Endothelial cell (in vitro differentiated cells): ENCODE measurements around the gene IBA57. TPM values are rescaled to one million over a fixed set of nuclear protein-coding genes. Genes with fewer than 3 reads are reported as not detected.
A peak's percentile ranks its signal among the peaks of the same experiment; 100 is the strongest.

Experiments used
- DNase-seq: peaks from one replicate; pipeline ENCODE4 v3.0.0; 2021; ENCODE audit warnings: low spot score
- H3K27ac Mint-ChIP-seq: one replicate; pipeline ENCODE4 v1.8.0; 2021; ENCODE audit warnings: mixed read lengths, inconsistent platforms; ENCODE audit not compliant: unreplicated experiment
- H3K27me3 Mint-ChIP-seq: one replicate; pipeline ENCODE4 v1.8.0; 2021; ENCODE audit warnings: mild to moderate bottlenecking, moderate library complexity, mixed read lengths, inconsistent platforms; ENCODE audit not compliant: unreplicated experiment
- H3K36me3 Mint-ChIP-seq: one replicate; pipeline ENCODE4 v1.8.0; 2021; ENCODE audit warnings: mild to moderate bottlenecking, low read depth, mixed read lengths, inconsistent platforms; ENCODE audit not compliant: unreplicated experiment
- H3K4me1 Mint-ChIP-seq: one replicate; pipeline ENCODE4 v1.8.0; 2021; ENCODE audit warnings: mild to moderate bottlenecking, mixed read lengths, inconsistent platforms; ENCODE audit not compliant: unreplicated experiment
- H3K4me3 Mint-ChIP-seq: one replicate; pipeline ENCODE4 v1.8.0; 2021; ENCODE audit warnings: mild to moderate bottlenecking, mixed read lengths, inconsistent platforms; ENCODE audit not compliant: unreplicated experiment
- H3K9me3 Mint-ChIP-seq: one replicate; pipeline ENCODE4 v1.8.0; 2021; ENCODE audit warnings: mixed read lengths, inconsistent platforms; ENCODE audit not compliant: unreplicated experiment
- total RNA-seq: library from RNA; stranded (reverse); fragmentation: NEBNext Ultra II Directional; extraction: Animal tissue kit (Norgen Biotek cat#: 25700); gene quantifications from one replicate; pipeline ENCODE4 v1.2.1, GENCODE V29; 2021; ENCODE audit not compliant: unreplicated experiment
- TF ChIP-seq, protein P1 (sequence below): fragments of 200-600 bp; sonication (generic); IDR thresholded peaks from one replicate; pipeline ENCODE4 v1.5.0; 2021; ENCODE audit warnings: antibody characterized with exemption; ENCODE audit not compliant: unreplicated experiment

Gene IBA57
- total RNA-seq, 1 donor from 2014 or later, result 11.5 TPM

DNA sequence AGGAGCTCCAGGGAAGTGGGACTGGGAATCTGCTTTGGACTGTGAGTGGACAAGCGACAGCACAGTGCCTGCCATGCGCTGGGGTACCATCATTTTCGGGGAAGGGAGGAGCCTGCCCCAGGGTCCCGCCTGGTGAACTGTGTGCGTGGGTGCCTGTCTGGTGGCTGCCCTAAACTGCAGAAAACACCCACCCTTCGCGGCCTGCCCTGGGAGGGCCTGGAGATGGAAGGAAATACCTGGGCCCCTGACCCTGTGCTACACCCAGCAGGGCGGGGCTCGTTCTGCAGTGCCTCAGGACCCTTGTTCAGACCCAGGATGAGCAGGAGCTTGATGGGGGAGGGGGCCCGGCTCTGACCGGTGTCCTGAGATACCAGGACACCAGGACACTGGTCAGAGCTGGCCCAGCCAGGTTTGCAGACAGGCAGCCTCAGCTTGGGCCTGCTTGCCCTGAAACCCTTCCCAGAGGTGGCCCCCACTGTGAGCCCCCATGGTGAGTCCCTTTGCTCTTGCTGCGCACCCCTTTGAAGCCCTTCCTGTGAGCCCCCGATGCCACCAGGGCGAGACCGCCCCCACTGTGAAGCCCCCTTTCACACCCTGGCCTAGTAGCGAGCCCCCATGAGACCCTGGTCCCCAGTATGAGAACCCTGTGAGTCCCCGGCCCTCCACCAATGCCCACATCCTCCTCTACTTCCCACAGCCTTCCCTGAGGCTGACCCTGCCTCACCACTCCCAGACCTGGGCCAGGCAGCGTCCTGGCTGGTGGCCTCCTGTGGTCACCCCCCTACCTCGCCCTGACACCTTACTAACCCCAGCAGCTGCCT, 13.3 kb upstream of the IBA57 start:
- Mint-ChIP-seq H3K9me3 (no peaks in the 10 kb centered on the region), H3K4me3 (no peak overlapping the region), H3K27me3 (peaks cover 7% of the 10 kb centered on the region), H3K36me3 (no peaks in the 10 kb centered on the region), H3K27ac (no peak overlapping the region), H3K4me1 (peaks cover 9% of the 10 kb centered on the region)
- no peak for DNase-seq
- TF ChIP-seq, protein P1, sequence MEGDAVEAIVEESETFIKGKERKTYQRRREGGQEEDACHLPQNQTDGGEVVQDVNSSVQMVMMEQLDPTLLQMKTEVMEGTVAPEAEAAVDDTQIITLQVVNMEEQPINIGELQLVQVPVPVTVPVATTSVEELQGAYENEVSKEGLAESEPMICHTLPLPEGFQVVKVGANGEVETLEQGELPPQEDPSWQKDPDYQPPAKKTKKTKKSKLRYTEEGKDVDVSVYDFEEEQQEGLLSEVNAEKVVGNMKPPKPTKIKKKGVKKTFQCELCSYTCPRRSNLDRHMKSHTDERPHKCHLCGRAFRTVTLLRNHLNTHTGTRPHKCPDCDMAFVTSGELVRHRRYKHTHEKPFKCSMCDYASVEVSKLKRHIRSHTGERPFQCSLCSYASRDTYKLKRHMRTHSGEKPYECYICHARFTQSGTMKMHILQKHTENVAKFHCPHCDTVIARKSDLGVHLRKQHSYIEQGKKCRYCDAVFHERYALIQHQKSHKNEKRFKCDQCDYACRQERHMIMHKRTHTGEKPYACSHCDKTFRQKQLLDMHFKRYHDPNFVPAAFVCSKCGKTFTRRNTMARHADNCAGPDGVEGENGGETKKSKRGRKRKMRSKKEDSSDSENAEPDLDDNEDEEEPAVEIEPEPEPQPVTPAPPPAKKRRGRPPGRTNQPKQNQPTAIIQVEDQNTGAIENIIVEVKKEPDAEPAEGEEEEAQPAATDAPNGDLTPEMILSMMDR, result no peak

DNA sequence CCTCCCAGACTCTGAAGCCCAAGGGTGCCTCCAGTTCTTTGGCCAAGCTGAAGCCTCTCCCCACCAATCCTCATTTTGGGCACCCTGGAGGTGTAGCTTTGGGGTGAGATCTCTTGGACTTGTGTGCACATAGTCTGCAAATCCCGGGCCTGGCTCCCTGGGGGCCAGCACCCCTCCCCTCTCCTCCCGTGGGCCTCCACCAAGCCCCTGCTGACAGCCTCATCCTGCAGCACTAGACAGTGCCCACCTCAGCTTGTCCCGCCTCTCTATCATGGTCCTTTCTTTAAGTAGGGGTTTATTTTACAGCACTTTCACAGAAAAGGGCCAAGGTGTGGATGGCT, 12.7 kb upstream of the IBA57 start:
- H3K4me3 Mint-ChIP-seq, result no peak overlapping the region
- peaks cover 7% of the 10 kb centered on the region for H3K27me3 Mint-ChIP-seq
- DNase-seq, result no peak
- no peaks in the 10 kb centered on the region for H3K36me3 Mint-ChIP-seq
- H3K27ac Mint-ChIP-seq, result no peak overlapping the region
- TF ChIP-seq, protein P1, result no peak
- no peaks in the 10 kb centered on the region for H3K9me3 Mint-ChIP-seq
- H3K4me1 Mint-ChIP-seq, result peaks cover 9% of the 10 kb centered on the region

DNA sequence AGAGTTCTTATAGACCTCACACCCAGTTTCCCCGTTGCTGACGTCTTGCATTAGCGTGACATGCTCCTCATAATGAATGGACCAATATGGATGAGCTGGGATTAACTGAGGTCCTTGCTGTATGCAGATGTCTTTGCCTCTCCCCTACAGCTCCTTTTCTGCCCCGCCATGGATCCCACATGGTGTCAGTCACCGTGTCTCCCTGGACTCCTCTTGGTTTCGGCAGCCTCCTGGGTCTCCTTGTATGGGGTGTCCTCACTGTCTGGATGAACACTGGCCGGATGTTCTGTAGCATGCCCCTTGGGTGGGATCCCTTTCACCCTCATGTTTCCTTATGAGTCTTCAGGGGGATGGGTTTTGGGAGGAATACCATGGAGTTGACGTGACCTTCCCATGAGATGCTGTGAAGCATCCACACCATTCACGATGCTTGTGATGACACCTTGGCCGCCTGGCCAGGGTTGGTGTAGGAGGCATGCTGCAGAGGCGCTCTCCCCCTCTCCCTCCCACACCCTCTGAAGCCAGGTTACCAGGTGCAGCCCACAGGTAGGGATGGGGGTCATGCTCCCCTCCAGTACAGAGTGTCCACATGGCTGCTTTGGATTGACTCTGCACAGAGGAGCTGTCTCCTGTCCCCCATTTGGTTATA, 11.5 kb upstream of the IBA57 start:
- no peak overlapping the region for H3K4me3 Mint-ChIP-seq
- TF ChIP-seq, protein P1, result no peak
- no peak for DNase-seq
- H3K27me3 Mint-ChIP-seq, result peaks cover 7% of the 10 kb centered on the region
- no peaks in the 10 kb centered on the region for H3K9me3 Mint-ChIP-seq
- no peaks in the 10 kb centered on the region for H3K36me3 Mint-ChIP-seq
- no peak overlapping the region for H3K27ac Mint-ChIP-seq
- peaks cover 9% of the 10 kb centered on the region for H3K4me1 Mint-ChIP-seq

DNA sequence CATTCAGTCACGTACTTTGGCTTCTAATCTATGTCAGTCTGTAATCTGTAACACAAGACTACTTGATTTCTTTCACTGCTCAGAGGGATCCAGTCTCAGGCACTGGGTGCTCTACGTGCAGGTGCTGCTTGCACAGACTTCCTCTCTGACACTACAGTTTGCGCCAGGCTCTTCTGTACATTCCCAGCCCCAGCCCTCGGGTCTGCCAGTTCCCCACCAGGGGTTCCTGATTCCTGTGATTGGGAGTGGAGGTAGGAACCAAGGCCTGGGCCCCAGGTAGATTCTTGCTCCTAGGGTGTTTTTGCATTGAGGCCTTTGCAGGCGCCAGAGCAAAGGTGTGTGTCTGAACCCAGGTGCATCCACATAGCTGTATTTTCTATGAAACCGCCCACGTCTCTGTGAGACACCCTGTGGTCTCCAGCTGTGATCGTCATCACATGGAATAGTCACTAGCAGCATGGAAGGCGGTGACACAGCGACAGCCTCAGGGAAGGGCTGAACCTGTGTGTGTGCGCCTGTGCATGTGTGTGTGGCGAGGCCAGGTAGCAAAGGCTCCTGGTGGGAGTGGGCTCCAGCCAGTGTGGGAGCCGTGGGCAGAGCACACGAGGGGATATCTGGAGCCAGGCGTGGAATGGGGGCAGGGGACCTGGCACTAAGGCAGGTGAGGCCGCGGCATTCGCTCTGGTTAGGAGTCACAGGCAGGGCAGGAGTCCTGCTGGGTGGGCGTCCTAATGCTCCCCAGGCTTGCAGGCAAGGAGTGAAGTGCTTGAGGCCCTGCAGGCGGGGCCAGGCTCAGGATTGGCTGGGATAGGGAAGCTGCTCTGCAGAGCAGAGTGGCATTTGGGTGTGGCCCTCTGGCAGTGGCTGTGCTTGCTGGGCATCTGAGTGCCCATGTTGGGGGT, 10.7 kb upstream of the IBA57 start:
- H3K36me3 Mint-ChIP-seq, result no peaks in the 10 kb centered on the region
- peak overlapping the region; percentile 34 for H3K4me3 Mint-ChIP-seq
- H3K4me1 Mint-ChIP-seq, result peaks cover 13% of the 10 kb centered on the region
- TF ChIP-seq, protein P1, result no peak
- DNase-seq, result no peak
- H3K27me3 Mint-ChIP-seq, result peaks cover 7% of the 10 kb centered on the region
- no peak overlapping the region for H3K27ac Mint-ChIP-seq
- no peaks in the 10 kb centered on the region for H3K9me3 Mint-ChIP-seq
